HG02610 (cell line): ENCODE measurements around the gene PPP4C.
"Not testable (repeated sequence)": the region's sequence is repeated elsewhere in the genome, so short reads cannot be mapped to it uniquely, and the experiment has no call there.

Experiments used
- ATAC-seq: cut with Tn5 transposase; IDR thresholded peaks from one replicate; pipeline ENCODE4 v1.9.1; 2021; ENCODE audit warnings: mild to moderate bottlenecking, moderate library complexity; ENCODE audit not compliant: unreplicated experiment

The PPP4C gene

GRCh38 chr16:30121741-30122571, 46.2 kb downstream of the PPP4C start:
- ATAC-seq, result no peak

- ATAC-seq, result no peak
These were observed 46.9 kb downstream of the PPP4C start for GRCh38 chr16:30122604-30123160.

GRCh38 chr16:30124985-30125379, 49.2 kb downstream of the PPP4C start:
- ATAC-seq, result no peak

- ATAC-seq, result not testable (repeated sequence)
These were observed 49.9 kb downstream of the PPP4C start for GRCh38 chr16:30125690-30126089.

GRCh38 chr16:30127993-30128392, 52.2 kb downstream of the PPP4C start:
- no peak for ATAC-seq

GRCh38 chr16:30131869-30132475, 56.2 kb downstream of the PPP4C start:
- no peak for ATAC-seq

GRCh38 chr16:30132591-30132990, 56.8 kb downstream of the PPP4C start:
- ATAC-seq, result no peak
